Ectodermal cell (in vitro differentiated cells): ENCODE data around the gene HGS.

Source experiments
- H3K27ac ChIP-seq: 2 replicates; pipeline ENCODE4 v1.7.0; 2013; ENCODE audit warnings: mild to moderate bottlenecking, low read depth, low read length; ENCODE audit not compliant: insufficient read depth, poor library complexity, severe bottlenecking
- H3K27me3 ChIP-seq: 2 replicates; pipeline ENCODE4 v1.7.0; 2013; ENCODE audit warnings: mild to moderate bottlenecking, low read length; ENCODE audit not compliant: insufficient read depth, control insufficient read depth, poor library complexity, severe bottlenecking
- H3K36me3 ChIP-seq: one replicate; pipeline ENCODE4 v1.7.0; 2013; ENCODE audit warnings: low read length; ENCODE audit not compliant: control insufficient read depth, insufficient read depth
- H3K4me1 ChIP-seq: one replicate; pipeline ENCODE4 v1.7.0; 2013; ENCODE audit warnings: low read length; ENCODE audit not compliant: control insufficient read depth, insufficient read depth
- H3K4me3 ChIP-seq: 2 replicates; pipeline ENCODE4 v1.7.0; 2013; ENCODE audit warnings: low read depth, low read length, control low read depth; ENCODE audit not compliant: insufficient read depth
- H3K9me3 ChIP-seq: 2 replicates; pipeline ENCODE4 v1.7.0; 2013; ENCODE audit warnings: mild to moderate bottlenecking, low read length, moderate library complexity; ENCODE audit not compliant: control insufficient read depth
- WGBS, 2 experiments: methylation state at CpG; one replicate each; pipeline ENCODE4 v1.1.7; 2013; ENCODE audit warnings: missing lambda C conversion rate in 2 of 2; 5-methylcytosine and 5-hydroxymethylcytosine counted together

The HGS gene

DNA sequence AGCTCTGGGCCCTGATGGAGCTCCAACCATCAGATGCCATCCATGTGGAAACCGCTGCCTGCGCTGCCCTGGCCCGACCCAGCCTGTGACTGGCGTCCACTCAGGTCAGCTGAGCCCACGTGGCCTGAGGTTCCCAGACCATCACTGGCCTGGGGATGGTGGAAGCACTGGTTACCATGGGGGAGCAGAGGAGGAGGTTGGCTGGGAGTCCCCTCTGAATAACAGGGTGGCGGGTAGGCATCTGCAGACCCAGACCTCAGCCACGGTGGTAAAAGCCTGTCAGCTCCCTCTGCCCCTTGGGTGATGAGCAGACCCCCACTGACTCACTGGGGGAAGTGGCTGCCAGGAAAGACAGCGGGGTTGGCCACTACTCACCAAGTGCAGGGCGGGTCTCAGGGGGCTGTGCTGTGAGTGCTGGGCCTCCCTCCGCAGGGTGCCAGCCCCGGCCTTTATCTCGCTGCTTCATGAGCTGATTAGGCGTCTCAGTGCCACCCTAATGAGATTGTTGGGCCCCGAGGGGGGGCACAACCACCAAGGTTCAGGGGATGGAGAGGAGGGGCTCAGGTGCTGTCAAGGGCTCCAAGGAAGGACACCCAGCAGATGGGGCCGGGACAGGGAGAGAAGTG lies 27.6 kb upstream of the HGS start, which contains the start of gene PDE6G:
TSS of gene PDE6G (minus strand) at position 425 of the 626 bp plus-strand sequence. CDS start 3,237 bp downstream, outside the sequence.
- Histone ChIP-seq H3K9me3 (no peaks in the 10 kb centered on the region), H3K4me3 (no peak within 1 kb of the TSS), H3K27me3 (no peaks in the 10 kb centered on the region), H3K4me1 (no peaks in the 10 kb centered on the region), H3K27ac (no peak within 1 kb of the TSS), H3K36me3 (no peaks in the 10 kb centered on the region)
- whole genome bisulfite sequencing, 2 experiments, result 88 to 89% methylated on average over 15 of the region's 15 CpGs

DNA sequence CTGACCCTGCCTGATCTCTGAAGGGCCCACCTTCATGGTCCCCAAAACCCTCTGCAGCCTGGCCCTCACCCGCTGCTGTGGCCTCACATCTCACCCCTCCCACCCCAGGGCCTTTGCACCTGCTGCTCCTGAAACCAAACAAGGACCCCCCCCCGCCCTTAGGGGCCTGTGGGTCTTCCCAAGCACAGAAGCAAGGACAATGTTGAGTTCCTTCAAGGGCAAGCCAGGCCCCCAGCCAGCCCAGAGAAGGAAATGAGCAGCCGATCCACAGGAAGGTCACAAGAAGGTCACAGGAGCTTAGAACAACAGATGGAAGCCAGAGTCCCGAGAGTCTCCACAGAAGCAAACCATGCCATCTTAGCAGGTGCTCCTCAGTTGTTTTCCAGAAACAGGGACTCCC lies 27.0 kb upstream of the HGS start:
- 86 to 89% methylated on average over 4 of the region's 4 CpGs for WGBS, 2 experiments
- no peaks in the 10 kb centered on the region for H3K27me3 ChIP-seq
- no peak overlapping the region for H3K27ac ChIP-seq
- no peak overlapping the region for H3K4me3 ChIP-seq
- H3K9me3 ChIP-seq, result no peaks in the 10 kb centered on the region
- no peaks in the 10 kb centered on the region for H3K36me3 ChIP-seq
- no peaks in the 10 kb centered on the region for H3K4me1 ChIP-seq

DNA sequence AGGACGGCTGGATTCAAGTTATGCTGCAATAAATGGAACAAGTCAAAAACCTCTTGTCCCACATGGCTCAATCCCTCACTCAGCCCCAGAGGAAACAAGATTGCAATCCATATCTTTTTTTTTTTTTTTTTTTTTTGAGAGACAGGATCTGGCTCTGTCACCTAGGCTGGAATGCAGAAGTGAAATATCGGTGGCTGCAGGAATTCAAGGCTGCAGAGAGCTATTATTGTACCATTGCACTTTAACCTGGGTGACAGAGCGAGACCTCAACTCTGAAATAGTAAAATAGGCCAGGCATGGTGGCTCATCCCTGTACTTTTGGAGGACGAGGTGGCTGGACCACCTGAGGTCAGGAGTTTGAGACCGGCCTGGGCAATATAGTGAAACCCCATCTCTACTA lies 24.8 kb upstream of the HGS start:
- H3K36me3 ChIP-seq, result no peaks in the 10 kb centered on the region
- no peak overlapping the region for H3K27ac ChIP-seq
- H3K4me3 ChIP-seq, result no peak overlapping the region
- H3K9me3 ChIP-seq, result no peaks in the 10 kb centered on the region
- H3K4me1 ChIP-seq, result no peaks in the 10 kb centered on the region
- no peaks in the 10 kb centered on the region for H3K27me3 ChIP-seq
- WGBS, 2 experiments, result 91 to 93% methylated on average over 5 of the region's 5 CpGs

DNA sequence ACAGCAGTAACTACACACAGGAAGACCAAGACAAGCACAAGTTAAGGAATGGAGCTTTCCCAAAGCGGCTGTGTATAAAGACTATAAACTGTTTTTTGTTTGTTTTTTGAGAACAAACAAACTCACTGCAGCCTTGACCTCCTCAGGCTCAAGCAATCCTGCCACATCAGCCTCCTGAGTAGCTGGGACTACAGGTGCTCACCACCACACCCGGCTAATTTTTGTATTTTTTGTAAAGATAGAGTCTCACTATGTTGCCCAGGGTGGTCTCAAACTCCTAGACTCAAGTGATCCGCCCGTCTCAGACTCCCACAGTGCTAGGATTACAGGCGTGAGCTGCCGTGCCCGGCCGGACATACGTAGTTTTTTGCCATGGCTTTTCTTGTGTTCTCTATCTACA lies 23.4 kb upstream of the HGS start:
- 94% methylated on average over 9 of the region's 9 CpGs for WGBS, 2 experiments
- no peaks in the 10 kb centered on the region for H3K36me3 ChIP-seq
- no peaks in the 10 kb centered on the region for H3K9me3 ChIP-seq
- H3K27ac ChIP-seq, result no peak overlapping the region
- H3K4me1 ChIP-seq, result no peaks in the 10 kb centered on the region
- H3K27me3 ChIP-seq, result no peaks in the 10 kb centered on the region
- H3K4me3 ChIP-seq, result no peak overlapping the region

DNA sequence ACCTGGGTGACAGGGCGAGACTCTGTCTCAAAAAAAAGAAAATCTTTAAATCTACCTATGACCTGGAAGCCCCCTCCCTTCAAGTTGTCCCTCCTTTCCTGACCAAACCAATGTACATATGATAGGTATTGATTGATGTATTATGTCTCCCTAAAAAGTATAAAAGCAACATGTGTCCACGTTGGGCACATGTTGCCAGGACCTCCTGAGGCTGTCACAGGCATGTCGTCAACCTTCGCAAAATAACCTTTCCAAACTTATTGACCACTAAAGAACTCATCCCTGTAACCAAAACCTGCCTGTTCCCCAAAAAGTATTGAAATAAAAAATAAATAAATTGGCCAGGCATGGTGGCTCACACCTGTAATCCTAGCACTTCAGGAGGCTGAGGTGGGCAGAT lies 21.8 kb upstream of the HGS start:
- Histone ChIP-seq H3K27me3 (no peaks in the 10 kb centered on the region), H3K4me3 (no peak overlapping the region), H3K9me3 (no peaks in the 10 kb centered on the region), H3K4me1 (no peaks in the 10 kb centered on the region), H3K36me3 (no peaks in the 10 kb centered on the region), H3K27ac (no peak overlapping the region)
- WGBS, 2 experiments, result 95% methylated on average over 4 of the region's 4 CpGs

DNA sequence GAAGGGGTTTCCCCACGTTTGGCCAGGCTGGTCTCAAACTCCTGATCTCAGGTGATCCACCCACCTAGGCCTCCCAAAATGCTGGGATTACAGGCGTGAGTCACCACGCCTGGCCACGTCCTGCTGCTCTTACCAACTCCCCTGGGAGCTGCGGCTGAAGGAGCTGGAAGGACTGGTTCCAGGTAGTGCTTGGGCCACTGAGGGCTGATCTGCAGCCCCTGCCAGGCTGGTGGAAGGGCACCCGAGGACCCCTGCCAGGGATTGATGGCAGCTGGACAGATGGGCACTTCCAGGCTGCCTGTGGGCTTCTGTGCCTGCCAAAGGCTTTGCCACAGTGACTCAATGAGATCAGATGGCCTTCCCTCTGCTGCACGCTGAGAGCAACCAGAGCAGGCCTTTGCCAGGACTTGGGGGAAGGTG lies 19.8 kb upstream of the HGS start:
- H3K36me3 ChIP-seq, result peaks cover 3% of the 10 kb centered on the region
- no peaks in the 10 kb centered on the region for H3K9me3 ChIP-seq
- peaks cover 5% of the 10 kb centered on the region for H3K4me1 ChIP-seq
- 92 to 96% methylated on average over 7 of the region's 7 CpGs for WGBS, 2 experiments
- no peak overlapping the region for H3K27ac ChIP-seq
- H3K27me3 ChIP-seq, result no peaks in the 10 kb centered on the region
- no peak overlapping the region for H3K4me3 ChIP-seq

DNA sequence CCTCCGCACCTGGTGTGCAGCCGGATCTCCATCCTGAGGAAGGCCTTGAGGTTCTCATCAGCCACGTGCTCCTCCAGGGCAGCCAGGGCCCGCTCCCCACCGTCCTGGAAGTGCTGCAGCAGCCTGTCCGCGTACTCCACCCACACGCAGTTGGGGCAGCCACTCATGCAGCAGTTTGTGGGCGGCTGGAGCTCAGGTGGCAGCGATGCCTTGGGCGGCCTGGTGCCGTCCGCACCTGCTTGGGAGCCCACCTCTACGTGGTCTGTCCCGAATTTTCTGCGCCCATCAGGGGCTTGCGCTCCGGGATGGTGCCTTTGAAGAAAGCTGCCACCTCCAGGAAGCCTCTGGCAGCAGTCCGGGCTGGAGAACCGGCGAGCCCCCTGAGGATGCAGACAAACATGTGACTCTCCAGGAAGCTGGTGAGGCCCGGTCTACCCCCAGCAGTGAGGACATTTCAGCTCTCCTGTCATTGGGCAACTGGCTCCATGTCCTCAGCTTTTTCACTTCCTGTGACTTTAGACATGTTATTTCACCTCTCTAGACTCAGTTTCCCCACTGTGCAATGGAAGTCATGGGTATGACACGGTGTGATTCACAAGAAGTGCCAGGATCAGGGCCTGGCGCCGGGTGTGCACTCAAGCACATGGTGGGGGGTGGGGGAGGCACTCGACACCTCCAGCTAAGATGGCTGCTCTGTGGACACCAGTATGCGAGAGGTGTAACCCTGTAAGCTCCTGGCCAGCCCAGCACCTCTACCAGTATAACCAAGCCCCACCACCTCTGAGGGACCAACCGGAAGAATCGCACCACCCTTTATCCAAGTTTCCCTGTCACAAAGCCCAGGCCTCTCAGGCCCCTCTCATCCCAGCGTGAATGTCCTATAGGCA lies 18.4 kb upstream of the HGS start:
- Histone ChIP-seq H3K9me3 (no peaks in the 10 kb centered on the region), H3K36me3 (peaks cover 14% of the 10 kb centered on the region), H3K4me1 (peaks cover 5% of the 10 kb centered on the region), H3K4me3 (peak overlapping the region; percentile 97), H3K27me3 (no peaks in the 10 kb centered on the region), H3K27ac (no peak overlapping the region)
- 76 to 78% methylated on average over 30 of the region's 30 CpGs for WGBS, 2 experiments

GRCh38 chr17:81666092-81666341 lies 17.8 kb upstream of the HGS start:
- WGBS, 2 experiments, result 2 to 3% methylated on average over 16 of the region's 16 CpGs
- Histone ChIP-seq H3K27ac (peak overlapping the region; percentile 40), H3K4me3 (peak overlapping the region; percentile 97), H3K9me3 (no peaks in the 10 kb centered on the region), H3K36me3 (peaks cover 19% of the 10 kb centered on the region), H3K4me1 (peaks cover 5% of the 10 kb centered on the region), H3K27me3 (no peaks in the 10 kb centered on the region)

- H3K36me3 ChIP-seq, result peaks cover 24% of the 10 kb centered on the region
- WGBS, 2 experiments, result 0 to 1% methylated on average over 96 of the region's 96 CpGs
Observed at GRCh38 chr17:81666342-81667191, 17.2 kb upstream of the HGS start, which contains the start of the genes CCDC137 and OXLD1. Gene CCDC137 (plus strand): TSS chr17:81666737. CDS start chr17:81666767, 30 bp downstream. Gene OXLD1 (minus strand): TSS chr17:81666605. CDS start chr17:81666577, 28 bp downstream.

DNA sequence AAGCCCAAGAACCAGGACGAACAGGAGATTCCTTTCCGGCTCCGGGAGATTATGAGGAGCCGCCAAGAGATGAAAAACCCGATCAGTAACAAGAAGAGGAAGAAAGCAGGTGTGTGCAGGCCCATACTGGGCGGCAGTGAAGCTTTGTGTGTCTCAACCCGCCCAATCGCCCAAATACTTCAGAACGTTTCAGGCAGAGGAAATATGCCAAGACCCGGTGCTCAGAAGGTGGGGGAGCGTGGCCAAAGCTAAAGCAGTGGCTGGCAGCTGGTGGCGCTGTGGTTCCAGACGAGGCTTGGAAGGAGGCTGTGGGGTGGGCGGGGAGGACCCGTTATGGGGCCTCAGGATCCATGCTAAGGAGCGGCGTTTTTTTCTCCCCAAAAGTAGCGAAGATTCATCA lies 16.1 kb upstream of the HGS start:
- WGBS, 2 experiments, result 91 to 92% methylated on average over 18 of the region's 18 CpGs
- H3K27ac ChIP-seq, result no peak overlapping the region
- peak overlapping the region; percentile 0 for H3K4me3 ChIP-seq
- H3K9me3 ChIP-seq, result no peaks in the 10 kb centered on the region
- H3K36me3 ChIP-seq, result peaks cover 35% of the 10 kb centered on the region
- H3K27me3 ChIP-seq, result no peaks in the 10 kb centered on the region
- peaks cover 5% of the 10 kb centered on the region for H3K4me1 ChIP-seq

More at GRCh38 chr17:81666342-81667191, 17.2 kb upstream of the HGS start, which contains the start of the genes CCDC137 and OXLD1:
- H3K4me1 ChIP-seq, result peaks cover 5% of the 10 kb centered on the region
- peak within 1 kb of the TSS; percentile 50 for H3K27ac ChIP-seq
- H3K27me3 ChIP-seq, result no peaks in the 10 kb centered on the region
- H3K9me3 ChIP-seq, result no peaks in the 10 kb centered on the region
- H3K4me3 ChIP-seq, result peak within 1 kb of the TSS; percentile 97
